GM18907 (cell line): ENCODE results near the gene GAS7.

Source experiments
- ATAC-seq: cut with Tn5 transposase; IDR thresholded peaks from one replicate; pipeline ENCODE4 v1.9.1; 2021; ENCODE audit warnings: mild to moderate bottlenecking, moderate library complexity; ENCODE audit not compliant: unreplicated experiment

The GAS7 gene

DNA sequence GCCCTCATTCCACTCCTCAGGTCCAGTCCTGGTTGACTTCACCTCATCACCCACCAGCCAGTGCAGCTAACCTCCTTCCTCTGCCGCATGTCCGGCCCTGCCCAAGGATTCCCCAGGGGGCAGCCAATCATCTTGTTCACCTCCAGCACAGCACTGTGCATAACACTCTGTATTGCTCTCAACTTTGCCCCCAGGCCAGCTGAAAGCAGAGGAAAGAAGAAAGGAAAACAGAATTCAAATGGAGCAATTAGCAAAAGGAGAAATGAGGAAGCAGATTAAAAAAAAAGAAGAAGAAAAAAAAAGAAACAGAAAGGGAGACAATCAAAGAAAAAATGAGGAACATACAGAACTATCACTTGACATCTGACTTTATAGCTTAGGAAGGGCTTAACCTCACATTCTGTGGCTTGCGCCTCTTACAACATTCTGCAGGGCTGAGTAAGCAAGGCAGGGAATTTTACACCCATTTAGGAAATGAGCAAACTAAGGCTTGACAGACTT lies 26.1 kb downstream of the GAS7 start:
- peak; percentile 71 for ATAC-seq

DNA sequence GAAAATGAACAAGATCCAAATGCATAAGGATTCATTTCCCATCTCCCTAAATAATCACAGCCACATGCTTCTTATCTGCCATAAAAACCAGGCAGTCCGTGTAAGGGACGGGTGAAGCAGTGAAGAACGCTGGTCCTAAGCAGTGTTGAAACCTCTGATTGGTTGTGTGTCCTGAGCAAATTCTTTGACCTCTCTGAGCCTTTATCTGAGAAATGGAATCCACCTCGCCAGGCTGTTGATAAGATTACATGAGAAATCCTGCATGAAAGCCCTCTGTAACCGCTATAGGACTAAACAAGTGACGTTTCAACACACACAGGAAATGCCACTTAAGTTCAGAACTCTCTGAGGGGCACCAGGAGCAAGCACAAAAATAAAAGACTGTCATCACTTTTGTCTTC lies 26.8 kb downstream of the GAS7 start:
- peak; percentile 34 for ATAC-seq

DNA sequence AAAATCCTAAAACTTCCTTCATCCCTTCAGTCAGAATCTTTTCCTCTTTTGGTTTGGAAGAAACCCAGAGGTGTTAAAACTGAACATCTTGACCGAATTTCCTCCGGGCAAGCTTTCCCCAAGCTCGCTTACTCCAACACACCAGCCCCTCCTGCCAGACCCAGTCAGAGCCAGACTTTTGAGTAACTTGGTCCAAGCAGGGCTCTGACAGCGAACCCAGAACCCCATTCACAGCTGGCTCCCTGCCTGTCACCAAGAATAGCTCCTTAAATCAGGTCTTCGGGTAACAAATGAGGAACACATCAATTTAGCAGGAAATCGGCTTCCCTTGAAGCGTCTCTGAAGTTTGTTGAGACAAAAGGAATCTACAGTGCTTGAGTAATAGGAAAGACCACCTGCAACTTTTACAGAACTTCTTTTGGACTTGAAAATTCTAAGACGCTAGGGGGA lies 27.3 kb downstream of the GAS7 start:
- ATAC-seq: no peak

DNA sequence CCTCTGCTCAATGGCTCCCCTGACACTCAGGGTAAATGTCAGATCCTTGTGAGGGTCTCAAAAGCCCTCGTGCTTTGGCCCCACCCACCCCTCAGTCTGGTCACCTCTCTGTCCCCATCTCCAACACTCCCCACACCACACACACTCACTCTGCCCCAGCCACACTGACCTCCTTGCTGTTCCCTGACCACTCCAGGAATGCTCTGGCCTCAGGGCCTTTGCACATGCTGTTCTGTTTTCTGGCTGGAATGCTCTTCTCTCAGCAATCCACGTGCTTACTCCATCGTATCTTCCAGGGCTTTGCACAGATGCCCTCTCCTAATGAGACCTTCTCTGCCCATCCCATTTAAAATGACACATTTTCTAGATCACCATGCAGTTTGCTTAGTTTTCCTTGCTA lies 28.2 kb downstream of the GAS7 start:
- no peak for ATAC-seq

DNA sequence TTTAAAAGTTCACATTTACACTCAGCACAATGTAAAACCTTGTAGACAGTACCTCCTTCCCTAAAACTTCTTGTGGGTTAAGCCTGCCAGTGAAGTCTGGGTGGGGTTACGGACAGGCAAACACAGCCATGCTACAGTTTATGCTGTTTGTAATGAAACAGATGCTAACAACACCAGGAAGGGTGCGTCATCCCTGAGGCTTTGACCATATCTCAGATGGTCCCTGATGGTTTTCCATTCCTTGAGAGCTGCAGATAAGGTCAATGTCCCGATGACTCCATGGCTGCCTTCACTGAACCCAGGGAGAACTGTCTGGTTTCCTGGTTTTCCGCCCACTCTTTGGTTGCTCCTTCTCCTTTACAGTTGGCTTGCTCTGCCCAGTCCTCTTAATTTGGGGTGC lies 29.1 kb downstream of the GAS7 start:
- no peak for ATAC-seq

DNA sequence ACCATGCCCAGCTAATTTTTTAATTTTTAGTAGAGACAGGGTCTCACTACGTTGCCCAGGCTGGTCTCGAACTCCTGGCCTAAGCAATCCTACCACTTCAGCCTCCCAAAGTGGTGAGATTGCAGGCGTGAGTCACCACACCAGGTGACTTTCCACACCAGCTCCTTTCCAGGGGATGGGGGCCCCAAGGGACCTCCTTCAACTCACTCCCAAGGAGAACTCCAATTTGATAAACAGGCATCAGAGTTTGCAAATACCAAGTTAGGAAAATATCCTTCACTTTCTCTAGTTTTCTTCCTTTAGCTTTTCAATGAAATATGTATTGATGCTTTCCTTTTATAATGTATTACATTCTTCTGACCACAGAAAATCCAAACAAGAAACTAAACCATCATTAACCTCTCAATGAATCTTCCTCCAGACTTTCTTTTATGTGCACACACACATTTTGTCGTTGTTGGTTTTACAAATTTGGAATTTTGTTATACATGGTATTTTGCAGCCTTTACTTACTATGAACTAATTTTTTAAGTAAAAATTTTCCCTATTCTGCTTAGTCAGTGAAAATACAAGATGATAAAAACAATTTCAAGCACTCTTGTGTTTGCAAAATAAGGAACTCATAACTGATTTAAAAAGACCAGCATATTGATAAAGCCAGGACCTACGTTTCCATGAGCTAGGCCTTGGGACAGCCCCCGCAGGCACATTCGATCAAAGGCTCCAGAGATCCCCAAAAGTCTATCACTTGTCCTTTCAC lies 32.0 kb downstream of the GAS7 start:
- ATAC-seq: no peak

DNA sequence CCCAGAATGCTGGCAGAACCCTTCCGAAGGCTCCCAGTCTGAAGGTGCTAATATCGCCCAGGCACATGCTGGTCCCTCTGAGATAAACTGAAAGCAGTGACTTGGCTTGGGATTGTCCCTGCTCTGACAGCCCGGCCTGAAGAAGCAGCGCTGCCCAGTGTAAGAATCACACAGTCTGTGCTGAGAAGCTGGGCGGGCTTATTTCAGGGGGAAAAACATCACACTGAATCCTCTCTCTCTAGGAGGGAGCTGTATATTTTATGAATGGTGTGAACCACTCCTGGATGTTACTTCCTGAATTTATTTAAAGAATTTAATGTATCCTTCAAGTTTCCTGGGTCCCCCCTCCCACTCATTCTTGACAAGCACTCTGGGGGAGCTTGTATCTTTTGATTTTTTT lies 36.3 kb downstream of the GAS7 start:
- no peak for ATAC-seq

DNA sequence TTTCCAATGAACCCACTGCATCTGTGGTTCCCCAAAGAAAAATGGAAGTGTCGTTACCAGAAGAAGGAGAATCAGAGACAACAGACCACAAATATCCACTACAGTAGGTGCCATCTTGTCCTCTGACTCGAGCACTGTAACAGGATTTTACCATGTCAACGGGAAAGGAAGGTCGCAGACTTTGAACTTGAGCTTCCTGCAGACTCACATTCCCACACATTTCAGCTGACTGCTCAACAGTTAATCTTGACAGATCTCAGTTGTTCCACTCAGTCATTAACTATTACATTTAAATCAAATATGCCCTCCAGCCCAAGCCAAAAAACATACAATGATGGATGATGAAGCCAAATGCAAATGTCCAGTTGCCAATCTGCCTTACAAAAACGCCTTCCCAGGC lies 37.0 kb downstream of the GAS7 start:
- no peak for ATAC-seq

DNA sequence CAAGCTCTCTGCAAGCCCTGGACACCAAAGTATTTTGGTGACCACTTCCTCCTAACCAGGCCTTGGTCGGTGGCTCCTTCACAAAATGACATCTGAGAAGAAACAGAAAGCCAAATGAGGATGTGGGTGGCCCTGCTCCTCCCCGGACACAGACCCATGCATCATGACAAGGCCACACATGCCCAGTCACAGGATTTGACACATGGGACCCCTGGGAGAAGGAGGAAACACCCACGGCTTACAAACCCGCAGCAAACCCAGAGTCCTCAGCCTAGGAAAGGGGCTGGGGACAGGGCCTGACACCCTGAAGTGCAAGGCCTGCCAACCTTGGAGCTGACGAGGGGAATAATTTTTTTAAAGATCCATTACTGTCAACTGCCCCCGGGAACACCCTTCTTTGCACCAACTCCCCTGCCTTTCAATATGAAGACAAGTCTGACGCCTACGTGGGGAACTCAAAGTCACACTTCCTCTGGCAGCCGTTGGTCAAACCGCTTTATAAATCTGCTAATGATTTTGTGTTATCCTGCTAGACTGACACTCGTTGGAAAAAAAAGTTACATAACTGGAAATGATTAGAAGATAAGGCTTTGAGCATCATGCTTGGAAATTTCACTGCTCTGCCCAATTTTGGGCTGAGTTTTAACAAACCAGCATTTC lies 41.3 kb downstream of the GAS7 start:
- ATAC-seq: peak; percentile 77

DNA sequence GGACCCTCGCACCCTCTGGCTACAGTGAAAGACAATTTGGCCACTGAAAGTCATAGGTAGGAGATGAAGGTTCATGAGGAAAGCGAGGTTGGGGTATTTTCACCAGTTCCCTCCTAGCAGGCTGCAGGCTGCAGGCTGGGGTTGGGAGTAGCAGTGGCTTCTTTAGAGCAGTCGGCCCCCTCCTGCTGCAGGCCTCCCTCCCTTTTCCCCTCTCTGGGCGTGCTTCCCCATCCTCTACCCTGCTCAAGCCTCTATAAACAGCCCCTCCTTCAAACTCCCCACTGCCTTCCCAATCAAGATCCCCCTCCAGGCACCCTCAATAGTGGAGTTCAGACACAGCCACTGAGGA lies 41.8 kb downstream of the GAS7 start:
- no peak for ATAC-seq

DNA sequence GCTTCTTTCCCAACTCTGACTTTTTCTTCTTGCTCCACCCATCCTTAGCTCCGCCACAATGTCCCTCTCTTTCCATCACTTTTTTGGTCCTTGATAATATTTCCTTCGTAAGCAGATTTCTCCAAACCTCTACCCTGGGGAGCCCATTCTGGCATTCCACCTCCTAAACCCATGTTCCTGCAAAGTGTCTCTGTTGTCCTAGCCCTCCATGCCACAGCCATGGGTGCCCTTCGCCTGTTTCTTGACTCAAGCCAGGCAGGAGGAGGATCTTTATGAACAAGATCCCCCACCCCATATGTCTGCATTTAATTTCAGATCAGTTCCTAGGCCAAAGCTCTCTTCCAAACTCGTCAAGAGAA lies 42.4 kb downstream of the GAS7 start:
- ATAC-seq: no peak

DNA sequence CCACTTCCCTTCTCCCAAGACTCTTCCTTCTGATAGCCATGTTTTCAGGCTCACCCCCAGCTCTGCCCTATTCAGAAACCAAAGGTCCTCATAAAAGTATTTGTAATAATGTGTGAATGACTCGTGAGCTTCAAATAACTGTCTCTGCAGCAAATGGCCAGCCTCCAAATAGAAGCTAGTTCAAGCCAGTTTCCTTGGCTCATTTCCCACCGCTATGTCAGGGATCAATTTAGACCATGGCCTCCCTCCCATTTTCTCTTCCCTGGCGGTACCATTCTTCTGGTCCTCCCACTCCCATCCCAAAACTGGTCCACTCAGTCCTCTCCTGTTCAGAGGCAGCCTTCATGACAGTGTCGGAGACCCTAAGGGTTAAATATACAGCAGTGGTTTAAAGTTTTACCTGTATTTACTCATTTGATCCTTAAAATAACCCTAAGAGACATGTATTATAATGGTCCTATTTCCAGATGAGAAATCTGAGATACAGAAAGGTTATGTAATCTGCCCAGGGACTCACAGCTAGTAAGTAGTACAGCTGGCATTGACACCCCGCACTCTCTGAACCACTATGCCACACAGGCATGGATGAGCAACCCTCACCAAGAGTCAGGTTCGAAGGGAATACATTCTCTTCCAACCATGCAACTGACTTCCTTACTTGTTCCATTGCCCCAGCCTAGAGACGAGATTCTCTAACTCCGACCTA lies 42.9 kb downstream of the GAS7 start:
- ATAC-seq: no peak

DNA sequence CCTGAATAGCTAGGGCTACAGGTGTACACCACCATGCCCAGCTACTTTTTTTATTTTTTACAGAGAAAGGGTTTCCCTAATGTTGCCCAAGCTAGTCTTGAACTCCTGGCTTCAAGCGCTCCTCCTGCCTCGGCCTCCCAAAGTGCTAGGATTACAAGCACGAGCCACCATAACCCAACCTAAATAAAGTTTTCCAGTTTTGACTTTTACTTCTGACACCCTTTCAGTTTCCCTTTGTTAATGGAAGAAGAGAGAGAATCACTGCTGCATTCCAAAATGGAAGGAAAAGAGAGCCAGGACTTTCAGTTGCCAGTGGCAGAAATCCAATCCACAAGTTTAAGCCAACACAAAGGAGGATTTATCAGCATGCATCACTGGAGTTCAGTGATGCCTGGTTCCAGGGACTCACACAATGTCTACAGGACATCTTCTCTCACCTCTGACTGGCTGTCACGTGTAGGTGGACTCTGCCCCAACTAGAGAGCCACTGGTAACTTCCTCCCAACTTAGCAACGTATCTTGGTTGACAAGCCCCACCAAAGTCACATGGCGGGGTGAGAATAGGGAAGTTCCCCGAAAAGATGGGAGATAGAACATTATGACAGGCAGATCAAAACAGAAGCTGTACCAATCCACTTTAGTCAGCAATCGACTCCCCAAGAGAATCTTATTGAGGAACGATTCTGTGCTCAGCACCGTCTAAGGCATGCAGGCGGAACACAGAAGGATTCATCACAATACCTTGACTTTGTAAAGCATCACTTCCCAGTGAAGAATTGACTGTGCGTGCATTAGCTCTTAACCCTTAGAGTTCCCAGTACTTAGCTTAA lies 46.5 kb downstream of the GAS7 start:
- ATAC-seq: peak; percentile 43

DNA sequence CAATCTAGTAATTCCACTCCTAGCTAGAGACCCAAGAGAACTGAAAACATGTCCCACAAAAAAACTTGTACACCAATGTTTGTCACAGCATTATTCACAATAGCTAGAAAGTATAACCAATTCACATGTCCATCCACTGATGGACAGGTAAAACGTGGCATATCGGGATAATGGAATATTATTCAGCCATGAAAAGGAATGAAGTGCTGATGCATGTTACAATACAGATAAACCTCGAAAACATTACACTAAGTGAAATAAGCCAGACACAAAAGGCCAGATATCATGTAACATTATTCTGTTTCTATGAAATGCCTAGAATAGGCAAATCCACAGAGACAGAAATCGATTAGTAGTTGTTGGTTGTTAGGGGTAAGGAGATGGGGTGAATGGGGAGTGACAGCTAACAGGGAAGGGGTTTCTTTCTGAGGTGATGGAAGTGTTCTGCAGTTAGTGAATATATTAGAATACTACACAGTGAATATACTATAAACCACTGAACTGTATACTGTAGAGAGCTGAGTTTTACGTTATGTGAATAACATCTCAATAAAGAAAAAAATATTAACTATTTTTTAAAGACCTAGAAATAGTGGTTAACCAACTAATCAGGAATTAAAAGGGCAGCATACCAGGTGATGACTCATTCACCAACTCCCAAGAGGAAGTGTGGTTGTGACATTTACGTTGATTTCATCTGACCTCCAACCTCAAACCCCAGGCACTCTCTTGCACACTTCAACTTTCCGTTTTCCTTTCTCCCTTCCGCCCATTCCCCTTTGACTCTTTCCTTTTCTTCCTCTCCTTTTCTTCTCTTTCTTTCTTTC lies 48.6 kb downstream of the GAS7 start:
- ATAC-seq: peak; percentile 82

DNA sequence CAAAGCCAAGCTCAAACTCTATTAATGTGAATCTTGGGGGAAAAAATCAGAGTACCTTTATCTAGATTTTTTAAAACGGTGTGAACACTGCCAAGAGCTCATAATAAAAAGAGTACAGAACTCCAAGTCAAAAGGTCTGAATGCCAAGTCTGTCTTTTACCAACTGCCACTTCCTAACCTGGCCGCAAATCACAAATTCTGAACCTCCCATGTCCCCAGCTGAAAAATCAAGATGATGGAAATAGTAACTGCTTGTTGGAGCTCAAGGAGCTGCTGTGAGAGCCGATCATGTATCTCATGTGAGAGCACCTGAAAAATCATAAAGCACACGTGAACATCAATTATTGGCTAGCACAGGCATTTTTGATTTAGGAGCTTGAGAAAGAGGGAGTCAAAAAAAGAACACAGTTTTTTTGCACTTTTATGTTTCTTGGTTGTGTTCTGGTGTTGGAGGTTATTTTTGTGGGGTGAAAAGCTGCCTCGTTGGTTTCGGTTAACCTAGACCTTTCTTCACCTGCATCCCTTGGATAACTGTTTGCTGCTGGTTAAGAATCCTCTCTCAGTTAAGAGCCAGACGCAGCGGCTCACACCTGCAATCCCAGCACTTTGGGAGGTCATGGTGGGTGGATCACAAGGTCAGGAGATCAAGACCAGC lies 50.5 kb downstream of the GAS7 start:
- no peak for ATAC-seq

DNA sequence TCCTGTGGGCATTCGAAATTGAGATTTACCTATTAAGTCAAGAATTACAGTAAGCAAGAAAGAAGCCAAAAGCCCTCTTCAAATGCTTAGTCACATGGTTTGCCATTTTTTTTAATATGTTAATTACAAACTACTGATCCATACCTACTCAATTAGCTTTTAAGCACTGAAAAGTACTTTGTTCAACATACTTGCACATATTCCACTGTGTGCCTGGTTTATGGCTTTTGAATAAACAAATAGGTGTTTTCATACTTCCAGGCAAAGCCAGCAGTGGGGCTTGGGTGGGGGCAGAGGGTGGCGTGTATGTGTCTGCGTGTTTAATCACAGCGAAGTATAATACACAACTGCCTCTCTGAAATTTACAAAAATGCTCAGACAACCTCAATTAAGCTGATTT lies 51.4 kb downstream of the GAS7 start:
- no peak for ATAC-seq

DNA sequence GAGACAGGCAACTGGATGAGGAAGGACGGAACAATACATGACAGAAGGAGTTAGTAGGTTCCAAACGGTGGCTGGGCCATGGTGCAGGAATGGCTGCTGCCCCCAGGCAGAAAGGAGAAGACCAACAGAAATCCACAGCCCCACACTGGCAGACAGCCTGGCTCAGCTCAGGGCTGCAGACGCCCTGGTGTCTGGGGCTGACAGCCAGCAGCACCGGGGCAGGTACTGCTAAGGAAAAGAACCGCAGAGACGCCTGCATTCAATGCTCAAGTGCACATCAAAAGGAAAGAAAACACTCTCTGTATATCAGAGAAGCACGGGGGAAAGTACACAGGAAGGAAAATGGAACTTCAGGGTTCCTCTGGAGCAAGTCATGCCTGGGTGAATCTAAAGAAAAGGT lies 53.4 kb downstream of the GAS7 start:
- ATAC-seq: no peak

DNA sequence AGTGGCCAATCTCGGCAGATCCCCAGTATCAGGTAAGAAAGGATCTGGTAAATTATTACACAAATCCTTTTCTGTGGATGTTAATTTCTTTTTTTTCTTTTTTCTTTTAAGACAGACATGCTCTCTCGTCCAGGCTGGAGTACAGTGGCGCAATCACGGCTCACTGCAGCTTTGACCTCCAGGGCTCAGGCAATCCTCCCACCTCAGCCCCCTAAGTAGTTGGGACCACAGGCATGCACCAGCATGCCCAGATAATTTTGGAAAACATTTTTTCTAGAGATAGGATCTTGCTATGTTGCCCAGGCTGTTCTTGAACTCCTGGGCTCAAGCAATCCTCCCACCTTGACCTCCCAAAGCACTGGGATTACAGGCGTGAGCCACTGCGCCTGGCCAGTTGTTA lies 54.0 kb downstream of the GAS7 start:
- no peak for ATAC-seq

DNA sequence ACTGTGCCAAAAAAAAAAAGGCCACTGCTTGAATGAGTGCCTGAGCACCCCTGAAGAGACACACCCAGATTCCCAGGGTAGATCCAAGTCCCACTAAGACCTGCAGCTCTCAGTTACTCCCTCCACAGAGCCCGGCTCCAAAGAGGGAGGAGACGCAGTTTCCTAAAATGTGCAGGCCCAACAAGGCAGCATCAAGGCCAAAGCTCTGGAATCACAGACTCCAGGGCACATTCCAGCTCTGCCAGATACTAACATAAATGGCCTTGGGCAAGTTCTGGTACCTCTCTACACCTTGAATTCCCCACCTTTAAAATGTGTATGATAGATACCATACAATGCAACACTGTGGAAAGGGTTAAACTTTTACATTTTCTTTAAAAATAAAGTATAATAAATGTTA lies 57.0 kb downstream of the GAS7 start:
- ATAC-seq: no peak

DNA sequence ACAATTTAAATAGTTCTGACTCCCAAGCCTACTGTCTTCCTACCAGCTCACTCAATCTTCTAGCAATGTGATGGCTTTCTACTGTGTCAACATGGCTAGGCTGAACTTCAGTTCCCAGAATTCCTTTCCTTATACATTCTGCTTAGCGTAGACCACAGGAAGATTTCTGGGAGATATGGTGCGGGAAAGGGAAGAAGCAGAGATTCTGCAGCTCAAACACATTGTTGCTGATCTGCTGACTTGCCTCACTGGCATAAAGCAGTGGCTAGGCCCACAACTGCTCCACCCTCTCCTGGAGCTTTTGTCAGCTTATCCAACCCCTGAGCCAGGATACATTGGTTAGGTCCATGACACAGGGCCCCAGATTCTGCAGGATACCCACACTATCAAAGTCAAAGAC lies 58.8 kb downstream of the GAS7 start:
- no peak for ATAC-seq
